ENCODE measurements around the gene KLB. TPM values are rescaled to one million over a fixed set of nuclear protein-coding genes. Genes with fewer than 3 reads are reported as not detected.

KLB gene
- polyA plus RNA-seq, 1 donor (not counting 4 experiments of a cell fraction or from before 2014, with no cell fraction given), result not detected

DNA sequence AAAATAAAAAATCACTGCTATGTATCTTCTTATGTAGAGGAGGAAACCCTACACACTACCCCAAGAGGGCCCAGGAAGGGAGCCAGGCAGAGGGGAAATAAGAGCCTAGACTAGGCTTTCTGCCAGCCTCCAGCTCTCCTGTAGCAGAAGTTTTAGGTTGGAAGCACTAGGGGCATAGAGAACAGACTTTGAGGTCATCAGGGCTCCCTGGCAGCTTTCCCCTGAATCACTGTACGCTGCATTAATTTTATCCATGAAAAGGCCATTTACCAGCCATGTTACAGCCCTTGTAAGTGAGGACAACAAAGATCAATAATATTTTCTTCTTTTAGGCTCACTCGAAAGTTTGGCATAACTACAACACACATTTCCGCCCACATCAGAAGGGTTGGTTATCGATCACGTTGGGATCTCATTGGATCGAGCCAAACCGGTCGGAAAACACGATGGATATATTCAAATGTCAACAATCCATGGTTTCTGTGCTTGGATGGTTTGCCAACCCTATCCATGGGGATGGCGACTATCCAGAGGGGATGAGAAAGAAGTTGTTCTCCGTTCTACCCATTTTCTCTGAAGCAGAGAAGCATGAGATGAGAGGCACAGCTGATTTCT is 27.3 kb downstream of the KLB start:
- Histone ChIP-seq H3K4me2 (ENCODE audit: control insufficient read depth, extremely low read depth, insufficient read depth, low read depth, low read length) (no peak overlapping the region), H2AFZ (ENCODE audit: control insufficient read depth, low read length) (no peak overlapping the region), H3K27me3 (ENCODE audit: control insufficient read depth, extremely low read depth, insufficient read depth, low read length) (peaks cover 3% of the 10 kb centered on the region), H3K4me3 (ENCODE audit: control insufficient read depth in 2 of 3, extremely low read depth in 1 of 3, insufficient read depth in 2 of 3, low read depth in 1 of 3, low read length in 3 of 3) (no peak overlapping the region), H3K9me3 (ENCODE audit: control insufficient read depth, low read depth, low read length) (no peaks in the 10 kb centered on the region), H3K27ac (ENCODE audit: control insufficient read depth, insufficient read depth, low read length) (no peak overlapping the region), H3K9me1 (ENCODE audit: control insufficient read depth, extremely low read depth, insufficient read depth, low read length) (no peaks in the 10 kb centered on the region), H4K20me1 (ENCODE audit: control insufficient read depth, extremely low read depth, insufficient read depth, low read length) (no peaks in the 10 kb centered on the region), H3K36me3 (ENCODE audit: control insufficient read depth in 2 of 2, extremely low read depth in 1 of 2, insufficient read depth in 2 of 2, low read length in 2 of 2) (no peaks in the 10 kb centered on the region), H3K9ac (ENCODE audit: control insufficient read depth, extremely low read depth, insufficient read depth, low read length) (no peak overlapping the region), H3K4me1 (ENCODE audit: control insufficient read depth, extremely low read depth, insufficient read depth, low read length) (no peaks in the 10 kb centered on the region), H3K79me2 (ENCODE audit: control insufficient read depth, insufficient read depth, low read length) (no peaks in the 10 kb centered on the region)
- no peak for TF ChIP-seq EZH2 (IDR thresholded peaks at IDR 0.05; ENCODE audit: low read length)
- TF ChIP-seq, protein P1, sequence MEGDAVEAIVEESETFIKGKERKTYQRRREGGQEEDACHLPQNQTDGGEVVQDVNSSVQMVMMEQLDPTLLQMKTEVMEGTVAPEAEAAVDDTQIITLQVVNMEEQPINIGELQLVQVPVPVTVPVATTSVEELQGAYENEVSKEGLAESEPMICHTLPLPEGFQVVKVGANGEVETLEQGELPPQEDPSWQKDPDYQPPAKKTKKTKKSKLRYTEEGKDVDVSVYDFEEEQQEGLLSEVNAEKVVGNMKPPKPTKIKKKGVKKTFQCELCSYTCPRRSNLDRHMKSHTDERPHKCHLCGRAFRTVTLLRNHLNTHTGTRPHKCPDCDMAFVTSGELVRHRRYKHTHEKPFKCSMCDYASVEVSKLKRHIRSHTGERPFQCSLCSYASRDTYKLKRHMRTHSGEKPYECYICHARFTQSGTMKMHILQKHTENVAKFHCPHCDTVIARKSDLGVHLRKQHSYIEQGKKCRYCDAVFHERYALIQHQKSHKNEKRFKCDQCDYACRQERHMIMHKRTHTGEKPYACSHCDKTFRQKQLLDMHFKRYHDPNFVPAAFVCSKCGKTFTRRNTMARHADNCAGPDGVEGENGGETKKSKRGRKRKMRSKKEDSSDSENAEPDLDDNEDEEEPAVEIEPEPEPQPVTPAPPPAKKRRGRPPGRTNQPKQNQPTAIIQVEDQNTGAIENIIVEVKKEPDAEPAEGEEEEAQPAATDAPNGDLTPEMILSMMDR (optimal IDR thresholded peaks at IDR 0.05 in 1 of 3, IDR thresholded peaks at IDR 0.05 in 1 of 3, conservative IDR thresholded peaks at IDR 0.05 in 1 of 3; ENCODE audit: extremely low read depth in 1 of 3, insufficient read depth in 2 of 3, low read length in 3 of 3), result no peak
- no peak for FAIRE-seq
- DNase-seq (ENCODE audit: low read depth, low spot score), result no peak
- dilution Hi-C loops (cut with MboI; ENCODE audit: extremely low pct_ligation_motif_present, low sequenced_read_pairs), result no loop called here

DNA sequence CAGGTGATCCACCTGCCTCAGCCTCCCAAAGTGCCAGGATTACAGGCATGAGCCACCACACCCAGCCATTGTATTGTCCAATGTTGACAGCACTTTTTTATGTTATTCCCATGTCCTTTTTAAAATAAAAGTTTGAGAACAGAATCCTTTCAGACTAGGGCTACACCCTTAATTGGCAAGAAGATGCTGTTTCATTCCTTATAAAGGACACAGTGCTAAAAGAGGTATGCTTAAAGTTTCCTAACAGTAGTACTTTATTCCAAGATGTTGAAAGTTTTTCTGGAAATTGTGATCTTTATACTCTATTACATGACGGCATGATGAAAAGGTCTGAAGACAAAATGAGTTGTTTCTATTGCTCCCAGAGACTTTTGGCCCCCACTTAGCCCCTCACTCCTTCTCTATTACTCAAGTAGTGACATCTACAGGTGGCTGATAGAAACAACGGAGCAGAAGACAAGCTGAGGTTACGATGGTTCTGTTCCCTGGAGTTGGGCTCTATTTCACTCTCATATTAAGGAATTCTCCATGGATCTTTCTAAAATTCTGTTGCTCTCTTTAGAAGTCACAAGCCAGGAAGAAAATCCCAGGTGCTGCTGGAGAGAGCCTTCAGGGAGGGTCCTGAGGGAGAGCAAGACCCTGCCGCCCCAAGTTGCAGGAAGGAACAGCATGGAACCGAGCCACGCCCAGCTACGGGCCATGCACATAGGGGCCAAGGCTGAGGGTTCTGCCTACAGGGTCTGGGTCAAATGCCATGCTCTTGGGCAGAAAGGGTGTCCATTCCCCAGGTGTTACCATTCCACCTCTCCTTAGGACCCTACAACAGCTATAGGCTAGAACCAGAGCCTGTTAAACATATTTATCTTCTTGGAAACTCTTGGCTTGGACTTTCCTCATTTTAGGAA is 29.2 kb downstream of the KLB start:
- Histone ChIP-seq H3K4me2 (ENCODE audit: control insufficient read depth, extremely low read depth, insufficient read depth, low read depth, low read length) (no peak overlapping the region), H3K27ac (ENCODE audit: control insufficient read depth, insufficient read depth, low read length) (no peak overlapping the region), H3K4me1 (ENCODE audit: control insufficient read depth, extremely low read depth, insufficient read depth, low read length) (no peaks in the 10 kb centered on the region), H3K9me3 (ENCODE audit: control insufficient read depth, low read depth, low read length) (no peaks in the 10 kb centered on the region), H2AFZ (ENCODE audit: control insufficient read depth, low read length) (no peak overlapping the region), H3K79me2 (ENCODE audit: control insufficient read depth, insufficient read depth, low read length) (no peaks in the 10 kb centered on the region), H3K4me3 (ENCODE audit: control insufficient read depth in 2 of 3, extremely low read depth in 1 of 3, insufficient read depth in 2 of 3, low read depth in 1 of 3, low read length in 3 of 3) (no peak overlapping the region), H3K27me3 (ENCODE audit: control insufficient read depth, extremely low read depth, insufficient read depth, low read length) (peaks cover 3% of the 10 kb centered on the region), H4K20me1 (ENCODE audit: control insufficient read depth, extremely low read depth, insufficient read depth, low read length) (no peaks in the 10 kb centered on the region), H3K9me1 (ENCODE audit: control insufficient read depth, extremely low read depth, insufficient read depth, low read length) (no peaks in the 10 kb centered on the region), H3K9ac (ENCODE audit: control insufficient read depth, extremely low read depth, insufficient read depth, low read length) (no peak overlapping the region), H3K36me3 (ENCODE audit: control insufficient read depth in 2 of 2, extremely low read depth in 1 of 2, insufficient read depth in 2 of 2, low read length in 2 of 2) (no peaks in the 10 kb centered on the region)
- dilution Hi-C loops (cut with MboI; ENCODE audit: extremely low pct_ligation_motif_present, low sequenced_read_pairs), result no loop called here
- DNase-seq (ENCODE audit: low read depth, low spot score) (no peak), FAIRE-seq (no peak)
- TF ChIP-seq EZH2 (IDR thresholded peaks at IDR 0.05; ENCODE audit: low read length), result no peak
- TF ChIP-seq, protein P1 (optimal IDR thresholded peaks at IDR 0.05 in 1 of 3, IDR thresholded peaks at IDR 0.05 in 1 of 3, conservative IDR thresholded peaks at IDR 0.05 in 1 of 3; ENCODE audit: extremely low read depth in 1 of 3, insufficient read depth in 2 of 3, low read length in 3 of 3), result peak in 1 of 3 experiments; percentile 36
